Activated CD4-positive, alpha-beta T cell treated with anti-CD3 and anti-CD28 coated beads, Interleukin-2, amount 50 U/mL, for 1 hour (primary cell): ENCODE measurements around the gene LRRC72.
"Not testable (repeated sequence)": the region's sequence is repeated elsewhere in the genome, so short reads cannot be mapped to it uniquely, and the experiment has no call there.

ENCODE experiments used
- DNase-seq: peaks from one replicate; pipeline ENCODE4 v3.0.0-alpha.2; 2020

The LRRC72 gene

DNA sequence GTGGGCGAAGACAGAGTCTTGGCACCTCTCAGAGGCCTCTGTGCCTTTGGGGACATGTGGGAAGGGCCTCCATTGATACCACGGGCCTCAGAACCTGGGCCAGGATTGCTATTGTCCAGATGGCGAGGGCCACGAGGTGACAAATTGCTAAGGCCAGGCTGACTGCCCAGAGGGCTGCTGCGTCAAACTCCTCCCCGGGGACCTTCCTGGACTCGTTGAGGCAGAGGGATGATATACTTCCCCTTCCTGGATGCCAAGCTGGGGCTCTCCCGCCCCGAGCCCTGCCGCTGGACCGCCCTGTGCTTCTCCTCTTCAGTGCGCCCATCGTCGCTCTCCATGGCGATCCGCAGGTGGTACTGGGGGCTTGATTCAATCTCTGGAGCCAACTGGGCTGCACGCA is 58.9 kb downstream of the LRRC72 start:
- no peak for DNase-seq

DNA sequence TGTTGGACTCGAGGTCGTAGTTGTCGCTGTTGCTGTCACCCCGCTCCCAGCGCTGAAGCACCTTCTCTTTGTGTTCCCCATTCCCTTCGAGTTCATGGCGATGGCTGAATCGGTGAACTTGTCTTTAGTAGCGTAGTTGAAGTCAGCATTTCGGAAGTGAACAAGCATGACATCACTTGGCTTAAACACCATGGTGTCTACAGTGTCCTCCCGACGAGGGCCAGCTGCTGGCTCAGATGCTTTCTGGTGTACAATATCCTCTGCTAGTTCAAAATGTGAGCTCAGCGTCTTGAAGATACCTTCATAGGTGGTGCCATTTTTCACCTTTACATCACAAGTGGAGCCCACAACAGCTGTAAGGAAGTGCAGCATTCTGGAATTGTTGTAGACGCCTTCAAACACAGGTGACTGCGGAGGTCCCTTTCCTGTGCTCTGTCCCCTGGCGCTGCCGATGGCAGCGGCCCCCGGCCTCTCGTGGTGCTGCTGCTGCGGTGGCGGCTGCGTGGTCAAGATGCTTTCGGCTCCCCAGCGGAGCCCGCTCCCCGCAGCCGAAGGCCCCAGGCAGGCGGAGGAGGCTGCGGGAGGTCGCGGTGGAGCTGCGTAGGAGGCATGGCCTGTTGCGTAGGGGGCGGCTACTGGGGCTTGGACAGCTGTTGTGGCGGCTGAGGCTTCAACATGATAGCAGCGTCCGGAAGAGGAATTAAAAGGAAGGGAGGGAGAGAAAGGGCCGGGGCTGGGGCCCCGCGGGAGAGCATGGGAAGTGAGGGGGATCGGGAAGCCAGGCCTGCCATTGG is 59.7 kb downstream of the LRRC72 start:
- no peak for DNase-seq

DNA sequence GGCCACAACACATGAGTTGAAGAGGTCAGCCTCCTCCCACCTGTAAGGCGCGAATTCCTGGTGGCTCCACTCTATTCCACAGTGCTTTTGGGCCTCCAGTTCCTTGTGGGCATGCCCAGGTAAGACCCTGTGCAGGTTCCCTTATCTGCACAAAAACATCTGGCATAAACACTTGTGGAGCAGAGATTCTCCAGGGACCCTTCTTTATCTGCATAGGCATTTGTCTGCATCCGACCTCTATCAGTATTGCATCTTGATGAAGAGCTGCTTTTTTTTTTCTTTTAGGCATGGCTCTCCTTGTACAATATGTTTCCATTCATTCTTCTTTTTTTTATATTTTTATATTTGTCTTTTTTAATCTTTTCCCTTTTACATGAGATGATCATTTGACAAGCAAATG is 60.5 kb downstream of the LRRC72 start:
- DNase-seq, result no peak

- no peak for DNase-seq
Observed at GRCh38 chr7:16587790-16588189, 61.2 kb downstream of the LRRC72 start.

GRCh38 chr7:16589881-16590280 is 63.3 kb downstream of the LRRC72 start:
- DNase-seq, result no peak

GRCh38 chr7:16590424-16590823 is 63.8 kb downstream of the LRRC72 start:
- DNase-seq, result no peak

- no peak for DNase-seq
Observed at GRCh38 chr7:16592395-16592794, 65.8 kb downstream of the LRRC72 start.

DNA sequence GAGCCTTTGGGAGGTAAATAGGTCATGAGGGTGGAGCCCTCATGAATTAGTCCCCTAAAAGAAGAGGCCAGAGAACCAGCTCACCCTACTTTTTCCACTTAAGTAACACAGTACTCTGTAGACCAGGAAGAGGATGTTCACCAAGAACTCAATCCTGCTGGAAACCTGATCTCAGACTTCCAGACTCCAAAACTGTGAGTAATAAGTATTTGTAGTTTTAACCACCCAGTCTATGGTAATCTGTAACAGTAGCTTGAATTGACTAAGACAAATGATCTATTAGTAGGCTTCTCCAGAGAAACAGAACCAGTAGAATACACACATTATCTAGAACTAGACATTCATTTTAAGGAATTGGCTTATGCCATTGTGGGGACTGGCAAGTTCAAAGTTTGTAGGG is 67.4 kb downstream of the LRRC72 start:
- DNase-seq, result no peak

GRCh38 chr7:16594676-16595075 is 68.1 kb downstream of the LRRC72 start:
- DNase-seq, result no peak

DNA sequence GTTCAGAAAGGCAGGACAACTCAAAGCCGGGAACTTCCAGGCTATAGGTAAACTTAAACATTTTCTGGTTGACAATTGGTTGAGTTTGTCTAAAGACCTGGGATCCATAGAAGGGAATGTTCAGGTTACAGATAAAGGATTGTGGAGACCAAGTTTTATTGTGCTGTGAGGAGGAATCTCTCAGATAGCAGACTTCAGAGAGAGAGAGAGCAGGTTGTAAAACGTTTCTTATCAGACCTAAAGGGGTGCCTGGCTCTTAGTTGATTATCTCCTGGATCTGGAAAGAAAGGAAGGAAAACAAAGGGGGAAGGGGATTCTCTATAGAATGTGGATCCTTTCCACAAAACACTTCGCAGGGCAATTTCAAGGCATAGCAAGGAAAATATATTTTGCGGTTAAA is 69.0 kb downstream of the LRRC72 start:
- not testable (repeated sequence) for DNase-seq

DNA sequence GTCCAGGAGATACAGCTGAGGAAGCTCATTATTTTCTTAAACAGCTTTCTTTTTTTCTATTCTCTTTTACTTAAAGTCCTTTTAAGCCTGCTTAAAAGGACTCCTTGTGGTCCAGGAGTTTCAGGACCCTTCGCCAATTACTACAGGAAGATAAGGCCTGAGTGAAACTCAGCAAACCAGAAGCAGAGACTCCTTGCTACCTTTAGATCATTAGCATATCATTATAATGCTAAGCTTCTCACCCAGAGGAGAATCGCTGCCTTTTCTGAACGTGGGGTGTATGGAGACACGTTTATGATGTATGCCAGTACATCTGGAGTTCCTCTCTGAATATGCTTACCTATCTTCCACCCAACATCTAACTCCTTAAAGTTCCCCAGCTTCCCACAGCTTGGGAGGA is 71.4 kb downstream of the LRRC72 start:
- DNase-seq, result no peak

DNA sequence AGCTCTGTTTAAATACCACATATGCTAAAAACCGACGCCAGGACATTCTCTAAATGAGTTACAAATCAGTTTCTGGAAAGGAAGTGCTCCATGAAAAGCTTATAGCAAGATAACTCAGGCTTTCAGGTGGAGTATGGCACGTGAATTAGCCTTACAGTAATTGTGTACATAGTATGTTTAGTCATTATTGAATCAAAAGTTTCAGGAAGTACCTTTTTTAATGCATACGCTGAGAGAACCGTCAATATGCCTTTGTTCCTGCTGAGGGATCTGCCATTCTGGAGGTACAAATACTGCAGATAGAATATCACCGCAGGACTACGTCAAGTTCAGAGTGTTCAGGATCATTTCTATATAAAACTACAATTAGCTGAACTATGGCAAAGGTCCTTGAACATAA is 73.2 kb downstream of the LRRC72 start:
- no peak for DNase-seq

DNA sequence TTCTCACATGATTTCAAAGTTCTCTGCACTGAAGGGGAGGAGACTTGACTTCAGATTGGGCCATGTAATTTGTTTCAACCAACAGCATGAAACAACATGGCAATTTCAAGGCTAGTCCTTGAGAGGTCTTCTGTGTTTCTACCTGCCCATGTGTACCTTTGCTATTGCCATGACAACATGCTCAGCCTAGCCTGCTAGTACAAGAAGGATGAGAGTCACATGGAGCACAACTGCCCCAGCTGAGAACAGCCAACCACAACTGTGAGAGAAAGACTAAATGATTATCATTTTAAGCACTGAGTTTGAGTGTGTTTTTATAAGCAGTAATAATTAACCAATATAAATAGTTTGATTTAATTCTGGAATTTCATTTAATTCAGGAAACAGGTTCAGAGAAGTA is 77.0 kb downstream of the LRRC72 start:
- DNase-seq, result no peak

DNA sequence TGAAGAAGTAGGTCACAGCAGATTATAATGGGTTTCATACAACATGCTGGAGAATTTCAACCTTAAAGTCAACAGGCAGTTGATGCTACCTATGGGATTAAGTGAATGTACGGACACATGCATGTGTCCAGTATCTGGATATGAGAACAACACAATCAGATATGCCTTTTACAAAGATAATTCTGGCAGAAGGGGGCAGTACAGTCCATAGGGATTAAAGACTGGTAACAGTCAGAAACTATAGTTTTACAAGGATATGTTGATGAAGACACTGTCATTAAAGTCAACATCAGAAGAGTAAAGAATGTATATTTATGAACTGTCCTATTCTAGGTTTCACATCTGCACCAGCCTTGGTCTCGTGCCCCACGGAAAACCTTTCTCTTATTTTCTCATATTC is 77.4 kb downstream of the LRRC72 start:
- no peak for DNase-seq

GRCh38 chr7:16606704-16607103 is 80.1 kb downstream of the LRRC72 start:
- DNase-seq, result no peak

DNA sequence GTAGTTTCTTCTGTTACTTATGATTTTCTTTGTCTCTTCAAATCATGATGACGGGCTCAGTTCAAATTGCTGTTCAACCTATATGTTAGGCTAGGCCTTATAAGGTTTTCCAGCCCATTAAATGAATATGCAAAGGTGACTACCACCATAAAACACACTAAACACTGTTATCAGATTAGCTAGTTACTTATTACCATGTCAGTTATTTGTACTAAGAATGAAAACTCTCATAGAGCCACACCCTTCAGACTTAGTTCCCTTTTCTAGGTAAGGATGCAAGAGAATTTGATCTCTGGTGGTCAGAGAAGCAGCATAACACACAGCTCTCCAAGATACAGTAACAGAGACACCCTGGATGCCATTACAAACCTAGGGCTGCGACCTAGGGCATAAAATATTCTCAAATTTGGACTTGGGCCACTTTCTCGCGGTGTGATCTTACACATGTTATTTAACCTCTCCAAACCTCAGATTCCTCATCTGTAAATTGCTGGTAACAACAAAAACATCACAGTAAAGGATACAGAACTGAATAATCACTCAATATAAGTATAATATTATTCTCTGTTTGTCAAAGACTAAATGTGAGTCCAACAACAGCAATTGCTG is 83.3 kb downstream of the LRRC72 start:
- DNase-seq, result no peak

DNA sequence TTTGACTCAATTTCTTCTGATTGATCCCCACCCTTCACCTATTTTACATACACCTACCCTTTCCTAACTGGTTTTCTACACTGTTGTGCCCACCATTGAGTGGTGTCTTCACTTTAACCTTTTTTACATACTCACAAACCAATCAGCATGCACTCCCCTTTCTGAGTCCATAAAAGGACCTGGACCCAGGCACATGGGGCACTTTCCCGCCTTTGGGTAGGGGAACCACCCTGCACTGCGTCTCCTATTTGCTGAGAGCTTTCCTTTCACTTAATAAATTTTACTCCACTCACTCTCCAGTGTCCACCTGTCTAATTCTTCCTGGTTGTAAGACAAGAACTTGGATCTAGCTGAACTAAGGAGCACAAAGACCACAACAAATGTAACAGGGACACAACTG is 85.1 kb downstream of the LRRC72 start:
- no peak for DNase-seq

DNA sequence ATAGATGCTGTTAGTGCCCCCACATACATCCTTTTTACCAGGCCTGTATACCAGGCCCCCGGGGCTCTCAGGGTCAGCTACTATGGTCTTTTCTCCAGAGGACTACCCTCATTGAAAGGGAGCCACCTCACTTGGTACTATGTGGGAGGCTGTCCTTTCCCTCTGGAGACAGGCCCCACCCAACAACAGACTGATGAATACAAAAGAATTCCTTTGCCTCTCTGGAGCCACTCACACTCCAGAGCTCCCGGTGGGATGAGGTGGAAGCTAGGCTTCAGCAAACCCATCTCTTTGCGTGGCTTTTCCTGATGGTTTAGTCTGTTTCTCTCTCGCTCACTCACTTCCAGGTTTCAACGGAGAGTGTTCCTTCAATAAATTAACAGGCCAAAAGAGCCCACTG is 88.6 kb downstream of the LRRC72 start:
- no peak for DNase-seq

GRCh38 chr7:16616122-16616521 is 89.5 kb downstream of the LRRC72 start:
- DNase-seq, result no peak

GRCh38 chr7:16616542-16616941 is 89.9 kb downstream of the LRRC72 start:
- DNase-seq, result no peak

DNA sequence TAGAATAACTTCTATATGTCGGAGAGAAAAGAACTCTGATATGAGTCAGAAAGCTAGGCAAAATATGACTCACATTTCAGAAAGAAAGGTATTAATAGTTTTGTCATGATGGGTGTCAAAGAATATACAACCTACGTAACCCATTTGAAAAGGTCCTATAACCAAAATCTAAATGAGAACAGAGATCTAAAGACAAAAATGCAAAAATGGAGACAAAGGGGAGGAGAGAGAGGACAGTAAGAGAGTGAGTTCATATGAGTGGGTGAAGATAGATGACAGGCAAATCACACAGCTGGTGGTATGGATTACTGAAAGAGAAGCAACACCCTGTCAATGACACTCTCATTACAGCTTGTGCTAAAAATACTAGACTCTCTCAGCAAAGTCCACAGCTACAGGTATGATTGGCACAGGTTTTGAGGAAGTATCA is 93.4 kb downstream of the LRRC72 start:
- DNase-seq, result no peak

DNA sequence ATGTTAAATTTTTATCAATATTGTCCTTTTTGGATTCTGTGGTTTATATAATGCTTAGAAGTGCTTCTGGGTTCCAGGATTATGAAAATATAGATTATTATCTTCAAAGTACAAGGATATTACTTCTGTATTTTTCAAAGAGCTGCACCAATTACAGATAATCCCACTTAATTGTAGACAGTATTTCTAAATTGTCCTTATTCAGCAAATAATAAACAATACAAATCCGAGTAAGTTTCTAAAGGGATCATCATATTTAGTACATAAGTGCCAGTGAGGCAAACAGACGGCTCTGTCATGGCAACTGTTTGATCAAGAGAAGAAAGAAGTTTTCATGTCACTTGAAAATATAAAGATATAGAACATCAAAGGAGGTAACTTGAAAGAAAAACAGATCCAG is 99.8 kb downstream of the LRRC72 start:
- DNase-seq, result no peak

- no peak for DNase-seq
Observed at GRCh38 chr7:16627236-16627635, 100.6 kb downstream of the LRRC72 start.

- no peak for DNase-seq
Observed at GRCh38 chr7:16630654-16631053, 104.0 kb downstream of the LRRC72 start.
